ENCODE data around the gene TMEM235.
"Not testable (repeated sequence)": the region's sequence is repeated elsewhere in the genome, so short reads cannot be mapped to it uniquely, and the experiment has no call there.

Gene TMEM235

GRCh38 chr17:78219396-78220150 lies 11.9 kb upstream of the TMEM235 start:
- DNase-seq: no peak

- no peak for DNase-seq
Measured at GRCh38 chr17:78223061-78223460, 8.4 kb upstream of the TMEM235 start.

GRCh38 chr17:78223765-78224164 lies 7.7 kb upstream of the TMEM235 start:
- DNase-seq: no peak

GRCh38 chr17:78224231-78225087 lies 7.0 kb upstream of the TMEM235 start:
- DNase-seq: no peak

- DNase-seq: no peak
Measured at GRCh38 chr17:78225088-78225865, 6.2 kb upstream of the TMEM235 start.

GRCh38 chr17:78226055-78226758 lies 5.2 kb upstream of the TMEM235 start:
- no peak for DNase-seq

GRCh38 chr17:78226759-78227454 lies 4.5 kb upstream of the TMEM235 start:
- no peak for DNase-seq

GRCh38 chr17:78227455-78227916 lies 3.9 kb upstream of the TMEM235 start:
- DNase-seq: no peak

GRCh38 chr17:78228176-78228575 lies 3.3 kb upstream of the TMEM235 start:
- no peak for DNase-seq

GRCh38 chr17:78230252-78230962 lies 1.0 kb upstream of the TMEM235 start:
- no peak for DNase-seq

- no peak for DNase-seq
Measured at GRCh38 chr17:78231991-78232858, 794 bp downstream of the TMEM235 start.

- DNase-seq: no peak
Measured at GRCh38 chr17:78232859-78233173, 1.4 kb downstream of the TMEM235 start.

GRCh38 chr17:78233678-78234077 lies 2.2 kb downstream of the TMEM235 start:
- no peak for DNase-seq

GRCh38 chr17:78234261-78234865 lies 2.9 kb downstream of the TMEM235 start:
- DNase-seq: no peak

GRCh38 chr17:78235022-78235421 lies 3.6 kb downstream of the TMEM235 start:
- DNase-seq: not testable (repeated sequence)

GRCh38 chr17:78235885-78236284 lies 4.5 kb downstream of the TMEM235 start:
- no peak for DNase-seq

- DNase-seq: no peak
Measured at GRCh38 chr17:78236362-78237127, 5.1 kb downstream of the TMEM235 start.

- no peak for DNase-seq
Measured at GRCh38 chr17:78237401-78238012, 6.1 kb downstream of the TMEM235 start.

Data from activated gamma-delta T cell (primary cell).